Suprapubic skin (tissue), 4 donors: ENCODE measurements around the gene GOSR1. TPM values are rescaled to one million over a fixed set of nuclear protein-coding genes. Genes with fewer than 3 reads are reported as not detected.
"Not testable (repeated sequence)": the region's sequence is repeated elsewhere in the genome, so short reads cannot be mapped to it uniquely, and the experiment has no call there.

Experiments used
- DNase-seq, 2 donors: peaks; one replicate each; pipeline ENCODE4 v3.0.0-alpha.2; 2019; ENCODE audit warnings: low spot score in 2 of 2
- H3K27ac ChIP-seq: fragments of 200-600 bp; sonication (generic); one replicate; pipeline ENCODE4 v1.5.1; 2019
- H3K27me3 ChIP-seq: fragments of 200-600 bp; sonication (generic); one replicate; pipeline ENCODE4 v1.5.1; 2019
- H3K36me3 ChIP-seq: fragments of 200-600 bp; sonication (generic); one replicate; pipeline ENCODE4 v1.5.1; 2019
- H3K4me1 ChIP-seq: fragments of 200-600 bp; sonication (generic); one replicate; pipeline ENCODE4 v1.5.1; 2019
- H3K4me3 ChIP-seq: fragments of 200-600 bp; sonication (generic); one replicate; pipeline ENCODE4 v1.5.1; 2019; ENCODE audit warnings: mild to moderate bottlenecking
- H3K9me3 ChIP-seq: fragments of 200-600 bp; sonication (generic); one replicate; pipeline ENCODE4 v1.5.1; 2019
- EP300 ChIP-seq: sonication (generic); formaldehyde crosslinking; IDR thresholded peaks from one replicate; pipeline ENCODE4 v1.6.1; 2017; ENCODE audit warnings: antibody characterized with exemption
- POLR2A ChIP-seq, 2 donors: fragments of 450-650 bp; IDR thresholded peaks; one replicate each; pipeline ENCODE4 v1.6.1; 2017; ENCODE audit warnings: antibody characterized with exemption in 2 of 2, mild to moderate bottlenecking in 2 of 2, moderate library complexity in 2 of 2
- POLR2AphosphoS5 ChIP-seq, 3 donors: sonication (generic); formaldehyde crosslinking; IDR thresholded peaks; one replicate each; pipeline ENCODE4 v1.6.1; 2017; ENCODE audit warnings: antibody characterized with exemption in 3 of 3
- WGBS: methylation state at CpG from one replicate; pipeline ENCODE4 v1.1.5; 2018; 5-methylcytosine and 5-hydroxymethylcytosine counted together
- total RNA-seq, 4 donors: library from RNA; depleted of rRNA; stranded (reverse); fragments of >200 nt; gene quantifications; one replicate each; pipeline ENCODE4 v1.1.0, GENCODE V29; 2016
- TF ChIP-seq, protein P1 (sequence below), 2 donors: fragments of 200-600 bp in 1 of 2; fragments of 450-650 bp in 1 of 2; sonication (generic) in 1 of 2; IDR thresholded peaks; one replicate each; pipeline ENCODE4 v1.5.1; 2016 to 2019; ENCODE audit warnings: antibody characterized with exemption in 2 of 2, mild to moderate bottlenecking in 1 of 2, moderate library complexity in 1 of 2

GOSR1 gene
- total RNA-seq, 4 donors from 2014 or later = 24.0 to 54.2 (median 47.6) TPM

DNA sequence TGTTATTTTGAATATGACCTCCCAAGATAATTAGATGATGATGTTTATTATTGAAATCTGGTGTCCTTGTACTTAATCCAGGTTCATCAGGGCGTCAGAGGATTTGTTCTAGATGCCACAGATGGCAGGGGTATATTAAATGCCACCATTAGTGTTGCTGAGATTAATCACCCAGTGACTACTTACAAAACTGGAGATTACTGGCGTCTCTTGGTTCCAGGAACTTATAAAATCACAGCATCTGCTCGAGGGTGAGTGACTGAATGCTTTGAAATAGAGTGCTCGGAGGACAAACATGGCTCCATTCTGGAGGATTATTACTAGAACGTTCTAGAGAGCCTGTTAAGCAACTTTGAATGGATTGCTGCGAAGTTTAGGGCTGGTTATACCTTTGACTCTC lies 33.5 kb upstream of the GOSR1 start:
- no peaks in the 10 kb centered on the region for H3K27me3 ChIP-seq
- no peak for DNase-seq
- H3K36me3 ChIP-seq = peaks cover 15% of the 10 kb centered on the region
- WGBS = 84% methylated on average over 6 of the region's 6 CpGs
- H3K9me3 ChIP-seq = no peaks in the 10 kb centered on the region
- TF ChIP-seq, protein P1, sequence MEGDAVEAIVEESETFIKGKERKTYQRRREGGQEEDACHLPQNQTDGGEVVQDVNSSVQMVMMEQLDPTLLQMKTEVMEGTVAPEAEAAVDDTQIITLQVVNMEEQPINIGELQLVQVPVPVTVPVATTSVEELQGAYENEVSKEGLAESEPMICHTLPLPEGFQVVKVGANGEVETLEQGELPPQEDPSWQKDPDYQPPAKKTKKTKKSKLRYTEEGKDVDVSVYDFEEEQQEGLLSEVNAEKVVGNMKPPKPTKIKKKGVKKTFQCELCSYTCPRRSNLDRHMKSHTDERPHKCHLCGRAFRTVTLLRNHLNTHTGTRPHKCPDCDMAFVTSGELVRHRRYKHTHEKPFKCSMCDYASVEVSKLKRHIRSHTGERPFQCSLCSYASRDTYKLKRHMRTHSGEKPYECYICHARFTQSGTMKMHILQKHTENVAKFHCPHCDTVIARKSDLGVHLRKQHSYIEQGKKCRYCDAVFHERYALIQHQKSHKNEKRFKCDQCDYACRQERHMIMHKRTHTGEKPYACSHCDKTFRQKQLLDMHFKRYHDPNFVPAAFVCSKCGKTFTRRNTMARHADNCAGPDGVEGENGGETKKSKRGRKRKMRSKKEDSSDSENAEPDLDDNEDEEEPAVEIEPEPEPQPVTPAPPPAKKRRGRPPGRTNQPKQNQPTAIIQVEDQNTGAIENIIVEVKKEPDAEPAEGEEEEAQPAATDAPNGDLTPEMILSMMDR (IDR thresholded peaks at IDR 0.05) = no peak
- no peak for TF ChIP-seq POLR2AphosphoS5 (IDR thresholded peaks at IDR 0.05)
- TF ChIP-seq EP300 = no peak
- TF ChIP-seq POLR2A (IDR thresholded peaks at IDR 0.05) = no peak
- no peak overlapping the region for H3K4me3 ChIP-seq
- no peak overlapping the region for H3K27ac ChIP-seq
- no peaks in the 10 kb centered on the region for H3K4me1 ChIP-seq

DNA sequence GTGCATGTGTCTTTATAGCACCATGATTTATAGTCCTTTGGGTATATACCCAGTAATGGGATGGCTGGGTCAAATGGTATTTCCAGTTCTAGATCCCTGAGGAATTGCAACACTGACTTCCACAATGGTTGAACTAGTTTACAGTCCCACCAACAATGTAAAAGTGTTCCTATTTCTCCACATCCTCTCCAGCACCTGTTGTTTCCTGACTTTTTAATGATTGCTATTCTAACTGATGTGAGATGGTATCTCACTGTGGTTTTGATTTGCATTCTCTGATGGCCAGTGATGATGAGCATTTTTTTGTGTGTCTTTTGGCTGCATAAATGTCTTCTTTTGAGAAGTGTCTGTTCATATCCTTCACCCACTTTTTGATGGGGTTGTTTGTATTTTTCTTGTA lies 30.6 kb upstream of the GOSR1 start:
- DNase-seq, H3K27me3 ChIP-seq, H3K4me3 ChIP-seq, H3K9me3 ChIP-seq, H3K27ac ChIP-seq, H3K4me1 ChIP-seq: not testable (repeated sequence)
- peaks cover 27% of the 10 kb centered on the region for H3K36me3 ChIP-seq

DNA sequence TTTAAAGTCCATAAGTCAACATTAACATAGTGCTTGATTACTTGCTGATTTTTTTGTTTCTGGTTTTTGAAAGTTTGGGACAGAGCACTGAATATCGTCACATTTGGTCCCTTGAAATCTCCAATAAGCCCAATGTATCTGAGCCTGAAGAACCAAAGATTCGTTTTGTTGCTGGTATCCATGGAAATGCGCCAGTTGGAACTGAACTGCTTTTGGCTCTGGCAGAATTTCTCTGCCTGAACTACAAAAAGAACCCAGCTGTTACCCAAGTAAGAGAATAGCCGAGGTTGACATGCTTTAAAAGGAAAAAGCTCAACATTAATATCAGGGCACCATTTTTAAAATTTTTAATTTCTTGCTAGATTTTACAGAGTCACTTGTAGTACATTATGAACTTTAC lies 27.7 kb upstream of the GOSR1 start:
- H3K36me3 ChIP-seq = peaks cover 41% of the 10 kb centered on the region
- no peak overlapping the region for H3K4me3 ChIP-seq
- no peak overlapping the region for H3K27ac ChIP-seq
- H3K4me1 ChIP-seq = peaks cover 3% of the 10 kb centered on the region
- DNase-seq = no peak
- TF ChIP-seq POLR2A (IDR thresholded peaks at IDR 0.05) = no peak
- TF ChIP-seq, protein P1 (IDR thresholded peaks at IDR 0.05) = no peak
- TF ChIP-seq EP300 = no peak
- no peak for TF ChIP-seq POLR2AphosphoS5 (IDR thresholded peaks at IDR 0.05)
- WGBS = 53% methylated on average over 4 of the region's 4 CpGs
- no peaks in the 10 kb centered on the region for H3K9me3 ChIP-seq
- no peaks in the 10 kb centered on the region for H3K27me3 ChIP-seq

DNA sequence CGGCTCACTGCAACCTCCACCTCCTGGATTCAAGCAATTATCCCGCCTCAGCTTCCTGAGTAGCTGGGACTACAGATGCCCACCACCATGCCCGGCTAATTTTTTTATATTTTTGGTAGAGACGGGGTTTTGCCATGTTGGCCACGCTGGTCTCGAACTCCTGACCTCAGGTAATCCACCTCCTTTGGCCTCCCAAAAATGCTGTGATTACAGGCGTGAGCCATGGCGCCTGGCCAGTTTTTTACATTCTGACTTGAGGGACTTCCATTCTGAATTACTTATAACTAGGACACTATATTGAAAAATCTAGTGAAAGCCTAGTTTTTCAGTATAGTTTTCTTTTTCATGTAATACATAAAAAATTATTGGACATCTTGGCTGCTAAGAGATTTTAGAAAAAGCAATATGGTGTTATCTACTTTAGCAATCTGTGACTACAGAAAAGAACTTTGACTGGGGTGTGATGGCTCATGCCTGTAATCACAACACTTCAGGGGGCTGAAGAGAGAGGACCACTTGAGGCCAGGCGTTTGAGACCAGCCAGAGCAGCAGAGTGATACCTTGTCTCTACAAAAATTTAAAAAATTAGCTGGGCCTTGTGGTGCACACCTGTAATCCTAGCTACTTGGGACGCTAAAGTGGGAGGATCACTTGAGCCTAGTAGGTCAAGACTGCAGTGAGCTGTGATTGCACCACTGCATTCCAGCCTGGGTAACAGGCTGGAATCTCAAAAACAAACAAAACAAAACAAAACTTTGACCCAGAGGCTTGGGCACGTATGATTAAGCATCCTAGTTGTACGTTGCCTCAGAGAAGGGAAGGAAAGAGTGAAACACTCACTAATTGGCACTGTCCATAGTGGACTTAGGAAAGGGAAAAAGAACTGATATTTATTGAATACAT lies 26.8 kb upstream of the GOSR1 start:
- no peak overlapping the region for H3K27ac ChIP-seq
- H3K9me3 ChIP-seq = no peaks in the 10 kb centered on the region
- no peaks in the 10 kb centered on the region for H3K27me3 ChIP-seq

DNA sequence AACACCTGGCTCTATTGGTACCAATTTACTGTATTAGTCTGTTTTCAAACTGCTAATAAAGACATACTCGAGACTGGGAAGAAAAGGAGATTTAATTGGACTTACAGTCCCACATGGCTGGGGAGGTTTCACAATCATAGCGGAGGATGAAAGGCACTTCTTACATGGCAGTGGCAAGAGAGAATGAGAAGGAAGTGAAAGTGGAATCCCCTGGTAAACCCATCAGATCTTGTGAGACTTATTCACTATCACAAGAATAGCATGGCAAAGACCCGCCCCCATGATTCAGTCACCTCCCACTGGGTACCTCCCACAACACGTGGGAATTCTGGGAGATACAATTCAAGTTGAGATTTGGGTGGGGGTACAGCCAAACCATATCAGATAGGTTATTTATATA lies 22.6 kb upstream of the GOSR1 start:
- TF ChIP-seq, protein P1 (IDR thresholded peaks at IDR 0.05) = no peak
- TF ChIP-seq POLR2A (IDR thresholded peaks at IDR 0.05) (no peak), EP300 (no peak), POLR2AphosphoS5 (IDR thresholded peaks at IDR 0.05) (no peak)
- no peaks in the 10 kb centered on the region for H3K9me3 ChIP-seq
- 84% methylated on average over 4 of the region's 4 CpGs for WGBS
- H3K27ac ChIP-seq = no peak overlapping the region
- peaks cover 1% of the 10 kb centered on the region for H3K4me1 ChIP-seq
- DNase-seq = no peak
- H3K36me3 ChIP-seq = peaks cover 55% of the 10 kb centered on the region
- no peaks in the 10 kb centered on the region for H3K27me3 ChIP-seq
- no peak overlapping the region for H3K4me3 ChIP-seq

More for the DNA sequence above, 26.8 kb upstream of the GOSR1 start:
- 94% methylated on average over 12 of the region's 12 CpGs for WGBS
- Histone ChIP-seq H3K4me1 (peaks cover 3% of the 10 kb centered on the region), H3K36me3 (peaks cover 43% of the 10 kb centered on the region), H3K4me3 (no peak overlapping the region)
- no peak for DNase-seq
- TF ChIP-seq EP300 (no peak), POLR2A (IDR thresholded peaks at IDR 0.05) (no peak), POLR2AphosphoS5 (IDR thresholded peaks at IDR 0.05) (no peak)
- TF ChIP-seq, protein P1 (IDR thresholded peaks at IDR 0.05) = no peak
